ENCODE measurements around the gene CDCA8.

GRCh38 chr1:37699147-37699546, 6.8 kb downstream of the CDCA8 start:
- TF ChIP-seq CTCF (IDR thresholded peaks at IDR 0.05) (no peak), POLR2A (IDR thresholded peaks at IDR 0.05) (no peak), POLR2AphosphoS5 (IDR thresholded peaks at IDR 0.05) (no peak), EP300 (IDR thresholded peaks at IDR 0.05) (no peak)

Measured in suprapubic skin (tissue), 4 donors.